H9 (cell line): ENCODE data around the gene CCNF. TPM values are rescaled to one million over a fixed set of nuclear protein-coding genes. Genes with fewer than 3 reads are reported as not detected.
A peak's percentile ranks its signal among the peaks of the same experiment; 100 is the strongest.

Experiments
- DNase-seq: peaks from one replicate; pipeline ENCODE4 v3.0.0-alpha.2; 2017
- H2AFZ ChIP-seq: one replicate; pipeline ENCODE4 v1.6.1; 2013; ENCODE audit warnings: mild to moderate bottlenecking, low read length, control low read depth, moderate library complexity
- H2AK5ac ChIP-seq: 2 replicates; pipeline ENCODE4 v1.6.1; 2013; ENCODE audit warnings: low read length, control low read depth, mixed read lengths; ENCODE audit not compliant: insufficient read length
- H2BK120ac ChIP-seq: one replicate; pipeline ENCODE4 v1.6.1; 2013; ENCODE audit warnings: low read depth, mild to moderate bottlenecking, low read length, control low read depth, inconsistent platforms; ENCODE audit not compliant: poor library complexity, severe bottlenecking
- H2BK12ac ChIP-seq: 2 replicates; pipeline ENCODE4 v1.6.1; 2013; ENCODE audit warnings: low read length, control low read depth, mixed read lengths, low read depth; ENCODE audit not compliant: insufficient read length
- H2BK15ac ChIP-seq: 2 replicates; pipeline ENCODE4 v1.6.1; 2013; ENCODE audit warnings: low read depth, low read length, control low read depth
- H2BK20ac ChIP-seq: one replicate; pipeline ENCODE4 v1.6.1; 2013; ENCODE audit warnings: low read depth, mild to moderate bottlenecking, low read length, control low read depth, inconsistent platforms; ENCODE audit not compliant: poor library complexity, severe bottlenecking
- H2BK5ac ChIP-seq: 2 replicates; pipeline ENCODE4 v1.6.1; 2013; ENCODE audit warnings: low read length, control low read depth, mixed read lengths; ENCODE audit not compliant: insufficient read length
- H3K14ac ChIP-seq: 2 replicates; pipeline ENCODE4 v1.6.1; 2013; ENCODE audit warnings: low read length, control low read depth; ENCODE audit not compliant: insufficient read depth
- H3K18ac ChIP-seq: 2 replicates; pipeline ENCODE4 v1.6.1; 2013; ENCODE audit warnings: low read depth, mild to moderate bottlenecking, mixed read lengths, low read length, control low read depth; ENCODE audit not compliant: insufficient read length
- H3K23ac ChIP-seq: 2 replicates; pipeline ENCODE4 v1.6.1; 2013; ENCODE audit warnings: low read length, control low read depth, mixed read lengths, low read depth; ENCODE audit not compliant: insufficient read length
- H3K23me2 ChIP-seq: 2 replicates; pipeline ENCODE4 v1.6.1; 2013; ENCODE audit warnings: low read depth, mild to moderate bottlenecking, mixed read lengths, low read length, control low read depth; ENCODE audit not compliant: insufficient read length, poor library complexity, severe bottlenecking
- H3K27ac ChIP-seq: 2 replicates; pipeline ENCODE4 v1.5.1; 2013; ENCODE audit warnings: low read length, control low read depth, mixed read lengths, low read depth; ENCODE audit not compliant: insufficient read length
- H3K27me3 ChIP-seq: 2 replicates; pipeline ENCODE4 v1.6.1; 2013; ENCODE audit warnings: low read length, control low read depth, inconsistent platforms; ENCODE audit not compliant: insufficient read depth
- H3K4ac ChIP-seq: 2 replicates; pipeline ENCODE4 v1.6.1; 2013; ENCODE audit warnings: low read depth, mild to moderate bottlenecking, control low read depth, inconsistent platforms, low read length, moderate library complexity
- H3K4me1 ChIP-seq: 2 replicates; pipeline ENCODE4 v1.6.1; 2013; ENCODE audit warnings: low read length, control low read depth, inconsistent platforms; ENCODE audit not compliant: insufficient read depth
- H3K4me2 ChIP-seq: 2 replicates; pipeline ENCODE4 v1.6.1; 2013; ENCODE audit warnings: low read length, control low read depth, mixed read lengths; ENCODE audit not compliant: insufficient read length, insufficient read depth
- H3K56ac ChIP-seq: 2 replicates; pipeline ENCODE4 v1.6.1; 2013; ENCODE audit warnings: low read depth, mild to moderate bottlenecking, mixed read lengths, low read length, control low read depth; ENCODE audit not compliant: insufficient read length
- H3K79me1 ChIP-seq: 2 replicates; pipeline ENCODE4 v1.6.1; 2013; ENCODE audit warnings: low read depth, mild to moderate bottlenecking, moderate library complexity, low read length, control low read depth, inconsistent platforms; ENCODE audit not compliant: insufficient read depth, poor library complexity, severe bottlenecking
- H3K79me2 ChIP-seq: 2 replicates; pipeline ENCODE4 v1.6.1; 2013; ENCODE audit warnings: low read length, control low read depth, inconsistent platforms; ENCODE audit not compliant: insufficient read depth
- H3K9ac ChIP-seq: 2 replicates; pipeline ENCODE4 v1.6.1; 2013; ENCODE audit warnings: low read length, control low read depth, mixed read lengths; ENCODE audit not compliant: insufficient read length; ENCODE audit errors: extremely low read depth
- H3K9me3 ChIP-seq: one replicate; pipeline ENCODE4 v1.6.1; 2013; ENCODE audit warnings: low read depth, low read length, inconsistent platforms; ENCODE audit not compliant: control insufficient read depth
- H3T11ph ChIP-seq: one replicate; pipeline ENCODE4 v1.6.1; 2013; ENCODE audit warnings: mild to moderate bottlenecking, low read length, control low read depth, inconsistent platforms
- H4K20me1 ChIP-seq: one replicate; pipeline ENCODE4 v1.6.1; 2013; ENCODE audit not compliant: control insufficient read depth, insufficient read length, insufficient read depth
- H4K5ac ChIP-seq: 2 replicates; pipeline ENCODE4 v1.6.1; 2013; ENCODE audit warnings: low read depth, mild to moderate bottlenecking, mixed read lengths, low read length, control low read depth; ENCODE audit not compliant: insufficient read length
- H4K8ac ChIP-seq: replicated peaks from 2 replicates; pipeline ENCODE4 v1.6.1; 2013; ENCODE audit warnings: low read length, control low read depth, mixed read lengths, low read depth; ENCODE audit not compliant: insufficient read length
- H4K91ac ChIP-seq: 2 replicates; pipeline ENCODE4 v1.6.1; 2013; ENCODE audit warnings: low read depth, mild to moderate bottlenecking, moderate library complexity, mixed read lengths, low read length, control low read depth; ENCODE audit not compliant: insufficient read length
- H3K27ac Mint-ChIP-seq, 3 experiments: 2 replicates in 2 of 3; 3 replicates in 1 of 3; pipeline ENCODE4 v1.8.0; 2020 to 2021; ENCODE audit warnings: mixed read lengths in 3 of 3, mild to moderate bottlenecking in 1 of 3, moderate library complexity in 1 of 3
- H3K27me3 Mint-ChIP-seq: 2 replicates; pipeline ENCODE4 v1.8.0; 2021; ENCODE audit warnings: low read depth, mild to moderate bottlenecking, moderate library complexity, mixed read lengths
- H3K36me3 Mint-ChIP-seq, 3 experiments: 2 replicates in 2 of 3; 3 replicates in 1 of 3; pipeline ENCODE4 v1.8.0; 2020 to 2021; ENCODE audit warnings: low read depth in 3 of 3, mixed read lengths in 3 of 3; ENCODE audit not compliant: insufficient read depth in 1 of 3
- H3K4me1 Mint-ChIP-seq, 2 experiments: 2 replicates each; pipeline ENCODE4 v1.8.0; 2020; ENCODE audit warnings: mixed read lengths in 2 of 2
- H3K4me3 Mint-ChIP-seq, 2 experiments: 2 replicates in 1 of 2; 3 replicates in 1 of 2; pipeline ENCODE4 v1.8.0; 2020 to 2021; ENCODE audit warnings: mild to moderate bottlenecking in 2 of 2, mixed read lengths in 2 of 2, moderate library complexity in 1 of 2
- H3K9me3 Mint-ChIP-seq, 2 experiments: 2 replicates in 1 of 2; 3 replicates in 1 of 2; pipeline ENCODE4 v1.8.0; 2020; ENCODE audit warnings: mild to moderate bottlenecking in 2 of 2, mixed read lengths in 2 of 2, moderate library complexity in 1 of 2
- whole genome bisulfite sequencing: extraction: QIAGEN DNeasy Blood & Tissue Kit; methylation state at CpG from one replicate; pipeline ENCODE4 v1.1.7; 2013; ENCODE audit warnings: missing lambda C conversion rate, low lambda C conversion rate, mixed read lengths; ENCODE audit not compliant: insufficient read length; ENCODE audit errors: extremely low coverage; 5-methylcytosine and 5-hydroxymethylcytosine counted together
- total RNA-seq: library from RNA; stranded (reverse); gene quantifications from 2 replicates; pipeline ENCODE4 v1.2.1, GENCODE V29; 2021
- TF ChIP-seq, protein P1 (sequence below): fragments of 200-600 bp; sonication (generic); conservative IDR thresholded peaks from 3 replicates; pipeline ENCODE4 v1.8.0; 2021; ENCODE audit warnings: antibody characterized with exemption, mild to moderate bottlenecking

Gene CCNF
- total RNA-seq, 1 experiment from 2014 or later, result 61.6 TPM

DNA sequence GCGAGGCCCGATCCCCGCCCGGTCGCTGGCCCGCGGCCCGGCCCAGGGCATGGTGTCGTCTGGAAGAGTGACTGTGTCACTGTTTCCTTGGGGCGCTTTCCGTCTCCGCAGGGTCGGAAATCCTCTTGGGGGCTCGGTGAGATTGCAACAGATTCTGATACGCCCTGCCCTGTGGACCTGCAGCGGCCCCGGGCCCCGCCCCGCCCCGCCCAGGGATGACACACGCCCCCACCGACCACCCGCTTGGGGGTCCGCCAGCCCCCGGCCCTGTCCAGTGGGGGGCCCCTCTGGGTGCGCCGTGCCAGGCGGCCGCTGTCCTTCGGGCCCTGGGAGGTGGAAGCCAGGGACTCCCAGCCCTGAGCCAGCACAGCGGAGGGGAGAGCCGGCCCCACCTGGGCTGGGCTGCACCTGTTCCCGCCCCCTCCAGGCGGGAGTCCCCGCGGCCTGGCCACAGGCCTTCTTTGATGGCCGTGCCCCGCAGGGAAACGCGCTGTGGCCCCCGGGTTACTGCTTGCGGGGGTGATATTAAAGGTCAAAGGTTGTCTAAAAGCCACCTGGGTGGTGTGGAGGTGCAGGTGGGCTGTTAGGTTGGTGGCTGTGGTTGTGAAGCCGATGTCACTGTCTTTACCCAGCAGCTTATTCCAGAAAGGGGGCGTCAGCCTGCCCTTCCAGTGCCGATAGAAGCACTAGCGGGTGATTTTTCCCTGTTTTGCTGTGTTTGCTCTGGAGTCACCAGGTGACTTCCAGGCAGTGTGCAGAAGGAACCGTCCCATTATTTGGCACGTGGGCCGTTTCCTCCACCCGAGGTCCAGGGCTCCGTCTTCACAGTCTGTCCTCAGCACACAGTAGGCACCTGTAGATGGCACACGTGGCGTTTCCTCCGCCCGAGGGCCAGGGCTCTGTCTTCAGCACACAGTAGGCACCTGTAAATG is 46.4 kb downstream of the CCNF start:
- Histone ChIP-seq H3K4me1 (no peaks in the 10 kb centered on the region), H3K9ac (no peak overlapping the region), H3K18ac (no peak overlapping the region), H3K23ac (no peak overlapping the region), H3K79me1 (no peaks in the 10 kb centered on the region), H4K91ac (no peak overlapping the region), H2AFZ (no peak overlapping the region), H2BK20ac (no peak overlapping the region), H2BK15ac (no peak overlapping the region), H3K23me2 (peaks cover 10% of the 10 kb centered on the region), H4K8ac (no peak overlapping the region), H3K14ac (no peak overlapping the region), H3K9me3 (no peaks in the 10 kb centered on the region), H3K4me2 (peak overlapping the region; percentile 12), H3K56ac (no peak overlapping the region), H3T11ph (no peak overlapping the region), H4K5ac (no peak overlapping the region), H2BK12ac (no peak overlapping the region), H3K27me3 (peaks cover 13% of the 10 kb centered on the region; the same call in 1 of the 2 replicates), H3K27ac (no peak overlapping the region), H2BK5ac (no peak overlapping the region), H3K79me2 (no peaks in the 10 kb centered on the region), H3K4ac (no peak overlapping the region), H2AK5ac (no peak overlapping the region), H2BK120ac (no peak overlapping the region), H4K20me1 (no peaks in the 10 kb centered on the region)
- Mint-ChIP-seq H3K9me3 (no peaks in the 10 kb centered on the region), H3K4me3 (peak overlapping the region; percentile 69 to 80), H3K36me3 (no peaks in the 10 kb centered on the region; a peak in 1 of 7 replicates), H3K27me3 (peaks cover 36% of the 10 kb centered on the region), H3K27ac (no peak overlapping the region), H3K4me1 (peaks cover 10% of the 10 kb centered on the region in 2 experiments)
- TF ChIP-seq, protein P1, sequence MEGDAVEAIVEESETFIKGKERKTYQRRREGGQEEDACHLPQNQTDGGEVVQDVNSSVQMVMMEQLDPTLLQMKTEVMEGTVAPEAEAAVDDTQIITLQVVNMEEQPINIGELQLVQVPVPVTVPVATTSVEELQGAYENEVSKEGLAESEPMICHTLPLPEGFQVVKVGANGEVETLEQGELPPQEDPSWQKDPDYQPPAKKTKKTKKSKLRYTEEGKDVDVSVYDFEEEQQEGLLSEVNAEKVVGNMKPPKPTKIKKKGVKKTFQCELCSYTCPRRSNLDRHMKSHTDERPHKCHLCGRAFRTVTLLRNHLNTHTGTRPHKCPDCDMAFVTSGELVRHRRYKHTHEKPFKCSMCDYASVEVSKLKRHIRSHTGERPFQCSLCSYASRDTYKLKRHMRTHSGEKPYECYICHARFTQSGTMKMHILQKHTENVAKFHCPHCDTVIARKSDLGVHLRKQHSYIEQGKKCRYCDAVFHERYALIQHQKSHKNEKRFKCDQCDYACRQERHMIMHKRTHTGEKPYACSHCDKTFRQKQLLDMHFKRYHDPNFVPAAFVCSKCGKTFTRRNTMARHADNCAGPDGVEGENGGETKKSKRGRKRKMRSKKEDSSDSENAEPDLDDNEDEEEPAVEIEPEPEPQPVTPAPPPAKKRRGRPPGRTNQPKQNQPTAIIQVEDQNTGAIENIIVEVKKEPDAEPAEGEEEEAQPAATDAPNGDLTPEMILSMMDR, result no peak; the same call in 2 of the 3 replicates
- WGBS, result no CpG with 5 or more reads among the region's 55 CpGs
- DNase-seq, result peak; percentile 56
